ENCODE results near the gene SLC33A1.

DNA sequence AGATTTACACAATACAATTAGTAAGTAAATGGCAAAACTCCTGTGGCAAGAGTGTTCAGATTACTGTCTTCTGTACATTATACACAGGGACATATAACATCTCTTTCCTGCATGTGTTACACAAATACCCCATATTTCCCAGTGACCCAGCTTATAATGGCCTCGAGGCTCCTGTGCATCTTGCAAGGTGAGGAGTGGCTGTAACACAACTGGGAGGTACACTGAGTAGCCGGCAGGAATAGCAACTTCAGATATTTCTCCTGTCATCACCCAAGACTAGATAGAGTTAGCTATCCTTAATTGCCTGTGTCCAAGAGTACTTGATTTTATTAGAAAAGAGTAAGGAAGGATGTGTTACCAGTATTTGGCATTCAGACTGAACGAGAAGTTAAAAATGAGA, 21.8 kb upstream of the SLC33A1 start:
- TF ChIP-seq, protein P1, sequence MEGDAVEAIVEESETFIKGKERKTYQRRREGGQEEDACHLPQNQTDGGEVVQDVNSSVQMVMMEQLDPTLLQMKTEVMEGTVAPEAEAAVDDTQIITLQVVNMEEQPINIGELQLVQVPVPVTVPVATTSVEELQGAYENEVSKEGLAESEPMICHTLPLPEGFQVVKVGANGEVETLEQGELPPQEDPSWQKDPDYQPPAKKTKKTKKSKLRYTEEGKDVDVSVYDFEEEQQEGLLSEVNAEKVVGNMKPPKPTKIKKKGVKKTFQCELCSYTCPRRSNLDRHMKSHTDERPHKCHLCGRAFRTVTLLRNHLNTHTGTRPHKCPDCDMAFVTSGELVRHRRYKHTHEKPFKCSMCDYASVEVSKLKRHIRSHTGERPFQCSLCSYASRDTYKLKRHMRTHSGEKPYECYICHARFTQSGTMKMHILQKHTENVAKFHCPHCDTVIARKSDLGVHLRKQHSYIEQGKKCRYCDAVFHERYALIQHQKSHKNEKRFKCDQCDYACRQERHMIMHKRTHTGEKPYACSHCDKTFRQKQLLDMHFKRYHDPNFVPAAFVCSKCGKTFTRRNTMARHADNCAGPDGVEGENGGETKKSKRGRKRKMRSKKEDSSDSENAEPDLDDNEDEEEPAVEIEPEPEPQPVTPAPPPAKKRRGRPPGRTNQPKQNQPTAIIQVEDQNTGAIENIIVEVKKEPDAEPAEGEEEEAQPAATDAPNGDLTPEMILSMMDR (conservative IDR thresholded peaks at IDR 0.05; ENCODE audit: low read length): no peak
- no peak for TF ChIP-seq EZH2phosphoT487 (IDR thresholded peaks at IDR 0.05; ENCODE audit: borderline replicate concordance, low read depth, low read length)
